Left ventricle myocardium inferior (tissue), 1 donor: Measurements from ENCODE around the gene RYR2. TPM values are rescaled to one million over a fixed set of nuclear protein-coding genes. Genes with fewer than 3 reads are reported as not detected.
A peak's percentile ranks its signal among the peaks of the same experiment; 100 is the strongest.

ENCODE experiments used
- DNase-seq: peaks from one replicate; pipeline ENCODE4 v3.0.0-alpha.2; 2020
- H3K27ac ChIP-seq: fragments of 200-600 bp; replicated peaks from 2 replicates; pipeline ENCODE4 v1.8.0; 2021
- H3K27me3 ChIP-seq: fragments of 200-600 bp; 2 replicates; pipeline ENCODE4 v1.8.0; 2021; ENCODE audit warnings: low read depth
- H3K36me3 ChIP-seq: fragments of 200-600 bp; 2 replicates; pipeline ENCODE4 v1.8.0; 2021
- H3K4me1 ChIP-seq: fragments of 200-600 bp; 2 replicates; pipeline ENCODE4 v1.8.0; 2021
- H3K4me3 ChIP-seq: fragments of 200-600 bp; 2 replicates; pipeline ENCODE4 v1.8.0; 2021; ENCODE audit warnings: mild to moderate bottlenecking, moderate library complexity
- H3K9me3 ChIP-seq: fragments of 200-600 bp; replicated peaks from 2 replicates; pipeline ENCODE4 v1.8.0; 2021
- CTCF ChIP-seq: fragments of 200-600 bp; IDR thresholded peaks from 2 replicates; pipeline ENCODE4 v1.8.0; 2021; ENCODE audit warnings: antibody characterized with exemption, mild to moderate bottlenecking, borderline replicate concordance
- intact Hi-C: fragments of 100-400 bp; cut with micrococcal nuclease; formaldehyde crosslinking; loops from one replicate; pipeline ENCODE4 v1.11.0; 2022
- total RNA-seq: library from RNA; stranded (reverse); fragmentation: NEBNext Ultra II Directional; extraction: Animal tissue kit (Norgen Biotek cat#: 25700); gene quantifications from one replicate; pipeline ENCODE4 v1.2.1, GENCODE V29; 2021
- donor health status: DM: no; HTN: yes; CAD: no; lungs with severe emphysema.

RYR2 gene
- total RNA-seq, 1 donor from 2014 or later: 783 TPM

- Histone ChIP-seq H3K4me3 (peak overlapping the region; percentile 35), H3K4me1 (peaks cover 37% of the 10 kb centered on the region), H3K9me3 (no peaks in the 10 kb centered on the region), H3K27ac (peak overlapping the region; percentile 91), H3K27me3 (no peaks in the 10 kb centered on the region), H3K36me3 (no peaks in the 10 kb centered on the region)
- DNase-seq: no peak
- TF ChIP-seq CTCF: no peak
- intact Hi-C loops: no loop called here
Measured at GRCh38 chr1:237013608-237014007, 28.4 kb upstream of the RYR2 start.

- H3K9me3 ChIP-seq: no peaks in the 10 kb centered on the region
- peaks cover 8% of the 10 kb centered on the region for H3K4me1 ChIP-seq
- no peak overlapping the region for H3K4me3 ChIP-seq
- H3K27me3 ChIP-seq: no peaks in the 10 kb centered on the region
- TF ChIP-seq CTCF: no peak
- H3K36me3 ChIP-seq: no peaks in the 10 kb centered on the region
- no peak for DNase-seq
- no peak overlapping the region for H3K27ac ChIP-seq
- intact Hi-C loops: no loop called here
Measured at GRCh38 chr1:237016626-237017025, 25.4 kb upstream of the RYR2 start.

- H3K9me3 ChIP-seq: no peaks in the 10 kb centered on the region
- no peaks in the 10 kb centered on the region for H3K27me3 ChIP-seq
- no peak for TF ChIP-seq CTCF
- H3K27ac ChIP-seq: no peak overlapping the region
- no peak overlapping the region for H3K4me3 ChIP-seq
- intact Hi-C loops: no loop called here
- H3K36me3 ChIP-seq: no peaks in the 10 kb centered on the region
- DNase-seq: no peak
- H3K4me1 ChIP-seq: no peaks in the 10 kb centered on the region
Measured at GRCh38 chr1:237018896-237019295, 23.1 kb upstream of the RYR2 start.

- DNase-seq: no peak
- H3K4me1 ChIP-seq: peaks cover 31% of the 10 kb centered on the region
- no peaks in the 10 kb centered on the region for H3K36me3 ChIP-seq
- H3K27ac ChIP-seq: peak overlapping the region; percentile 63
- no peak for TF ChIP-seq CTCF
- no peaks in the 10 kb centered on the region for H3K27me3 ChIP-seq
- H3K9me3 ChIP-seq: peaks cover 10% of the 10 kb centered on the region
- intact Hi-C loops: no loop called here
- no peak overlapping the region for H3K4me3 ChIP-seq
Measured at GRCh38 chr1:237025358-237026074, 16.5 kb upstream of the RYR2 start.

- no peak for DNase-seq
- H3K4me1 ChIP-seq: peaks cover 66% of the 10 kb centered on the region
- no peaks in the 10 kb centered on the region for H3K36me3 ChIP-seq
- no peaks in the 10 kb centered on the region for H3K27me3 ChIP-seq
- H3K4me3 ChIP-seq: no peak overlapping the region
- intact Hi-C loops: no loop called here
- no peak overlapping the region for H3K27ac ChIP-seq
- no peak for TF ChIP-seq CTCF
- H3K9me3 ChIP-seq: peaks cover 10% of the 10 kb centered on the region
Measured at GRCh38 chr1:237029240-237029639, 12.7 kb upstream of the RYR2 start.
